K562 (cell line): ENCODE results near the gene GPR176. TPM values are rescaled to one million over a fixed set of nuclear protein-coding genes. Genes with fewer than 3 reads are reported as not detected.

Experiments
- ATAC-seq: fragments of 200-7000 bp; cut with Tn5 transposase; 3 replicates; pipeline ENCODE4 v1.9.1; 2020; ENCODE audit warnings: moderate library complexity
- BruUV-seq: library from RNA; stranded (reverse); fragments of 400-500 nt; replicated peaks from 2 replicates; lab custom pipeline; 2021; lab: Mats Ljungman, UMichigan
- CTCF ChIA-PET: fragments of 300-600 bp; formaldehyde crosslinking; extraction: SDS; loops from one replicate; lab custom pipeline; 2021; ENCODE audit warnings: low intra/inter-chr PET ratio; lab: Yijun Ruan, JAX
- POLR2A ChIA-PET: fragments of 300-600, 350-650 bp; sonication (Branson Sonifier 250); formaldehyde crosslinking; extraction: SDS; loops from one replicate; lab custom pipeline; 2021; ENCODE audit warnings: antibody characterized with exemption, inconsistent platforms; lab: Yijun Ruan, JAX
- DNase-seq, 4 experiments: peaks; one replicate each; pipeline versions ENCODE4 v3.0.0 to v3.0.0-alpha.2; 2011 to 2018; ENCODE audit warnings: low spot score in 3 of 4, mixed read lengths in 3 of 4; ENCODE audit errors: extremely low read depth in 1 of 4
- FAIRE-seq: peaks from 2 replicates; lab custom pipeline; 2011; peaks lifted over from hg19 to GRCh38; lab: Jason Lieb, UNC
- H2AFZ ChIP-seq: 2 replicates; pipeline ENCODE4 v1.6.0; 2011; ENCODE audit warnings: low read depth, low read length, control low read depth, inconsistent platforms
- H3K27ac ChIP-seq: fragments of 200-600 bp; 3 replicates; pipeline ENCODE4 v1.8.0; 2011; ENCODE audit warnings: low read depth, mild to moderate bottlenecking, control low read depth, inconsistent platforms, low read length, moderate library complexity, mixed read lengths; ENCODE audit errors: extremely low read depth
- H3K27me3 ChIP-seq, 2 experiments: fragments of 300-600 bp in 1 of 2; 2 replicates in 1 of 2; 3 replicates in 1 of 2; pipeline versions ENCODE4 v1.6.0 to v1.8.0; 2011; ENCODE audit warnings: inconsistent platforms in 2 of 2, low read length in 2 of 2, mild to moderate bottlenecking in 1 of 2, mixed read lengths in 1 of 2, moderate library complexity in 1 of 2; ENCODE audit not compliant: control insufficient read depth in 2 of 2, insufficient read depth in 2 of 2
- H3K36me3 ChIP-seq: fragments of 300-600 bp; 3 replicates; pipeline ENCODE4 v1.8.0; 2011; ENCODE audit warnings: mild to moderate bottlenecking, low read length, inconsistent platforms; ENCODE audit not compliant: control insufficient read depth, insufficient read depth
- H3K4me1 ChIP-seq, 2 experiments: fragments of 200-600 bp in 1 of 2; replicated peaks in 1 of 2; 2 replicates in 1 of 2; 3 replicates in 1 of 2; pipeline versions ENCODE4 v1.5.1 to v1.8.0; 2011; ENCODE audit warnings: inconsistent platforms in 2 of 2, low read length in 2 of 2, mild to moderate bottlenecking in 1 of 2, mixed read lengths in 1 of 2, moderate library complexity in 1 of 2; ENCODE audit not compliant: control insufficient read depth in 2 of 2, insufficient read depth in 2 of 2
- H3K4me2 ChIP-seq: 2 replicates; pipeline ENCODE4 v1.6.1; 2011; ENCODE audit warnings: low read length, control low read depth, inconsistent platforms, mixed read lengths; ENCODE audit not compliant: insufficient read depth
- H3K4me3 ChIP-seq: fragments of 200-600 bp; sonication (generic), shearing (Covaris generic); 2 replicates; pipeline ENCODE4 v1.5.1; 2016; ENCODE audit warnings: control low read depth, inconsistent platforms
- H3K79me2 ChIP-seq: fragments of 200-600 bp; 3 replicates; pipeline ENCODE4 v1.8.0; 2011; ENCODE audit warnings: low read length, inconsistent platforms; ENCODE audit not compliant: control insufficient read depth, insufficient read depth
- H3K9ac ChIP-seq, 2 experiments: 2 replicates each; pipeline versions ENCODE4 v1.6.0 to v1.6.1; 2011; ENCODE audit warnings: low read depth in 2 of 2, low read length in 2 of 2, control low read depth in 1 of 2, inconsistent platforms in 1 of 2, mild to moderate bottlenecking in 1 of 2, mixed read lengths in 1 of 2; ENCODE audit not compliant: insufficient read depth in 1 of 2
- H3K9me1 ChIP-seq: one replicate; pipeline ENCODE4 v1.6.0; 2011; ENCODE audit warnings: inconsistent platforms, mild to moderate bottlenecking, low read length, moderate library complexity; ENCODE audit not compliant: control insufficient read depth, insufficient read depth
- H3K9me3 ChIP-seq: replicated peaks from 2 replicates; pipeline ENCODE4 v1.5.1; 2011; ENCODE audit warnings: low read depth, low read length, inconsistent platforms; ENCODE audit not compliant: control insufficient read depth, insufficient read depth
- H4K20me1 ChIP-seq: replicated peaks from 2 replicates; pipeline ENCODE4 v1.6.1; 2011; ENCODE audit warnings: low read length, inconsistent platforms, mixed read lengths; ENCODE audit not compliant: control insufficient read depth, insufficient read depth
- ARNT ChIP-seq, 2 experiments: fragments of 450-650 bp; IDR thresholded peaks; 2 replicates each; pipeline ENCODE4 v1.6.1; 2016; ENCODE audit warnings: mild to moderate bottlenecking in 1 of 2
- C11orf30 ChIP-seq: fragments of 450-650 bp; IDR thresholded peaks from 2 replicates; pipeline ENCODE4 v1.6.1; 2016; ENCODE audit warnings: low read depth, mild to moderate bottlenecking
- CBFA2T2 ChIP-seq: fragments of 450-650 bp; conservative IDR thresholded peaks from 2 replicates; pipeline ENCODE4 v1.6.1; 2017; ENCODE audit warnings: mild to moderate bottlenecking
- FOXJ3 ChIP-seq: sonication (generic); formaldehyde crosslinking; IDR thresholded peaks from 2 replicates; pipeline ENCODE4 v1.4.0; 2020; ENCODE audit warnings: mild to moderate bottlenecking, missing genetic modification reagents
- KAT2B ChIP-seq: IDR thresholded peaks from one replicate; pipeline ENCODE4 v1.6.1; 2012; ENCODE audit warnings: low read depth, mild to moderate bottlenecking, control low read depth, inconsistent platforms, low read length, moderate library complexity
- KAT7 ChIP-seq: sonication (generic); formaldehyde crosslinking; IDR thresholded peaks from 2 replicates; pipeline ENCODE4 v1.8.0; 2022; ENCODE audit warnings: missing genetic modification reagents, mild to moderate bottlenecking, borderline replicate concordance
- MAFG ChIP-seq: fragments of 450-650 bp; conservative IDR thresholded peaks from 2 replicates; pipeline ENCODE4 v1.6.1; 2016; ENCODE audit warnings: missing genetic modification characterization, missing compliant biosample characterization
- NFE2 ChIP-seq: IDR thresholded peaks from 2 replicates; pipeline ENCODE4 v1.6.1; 2014; ENCODE audit warnings: antibody characterized with exemption, low read depth
- SMARCA5 ChIP-seq: fragments of 450-650 bp; IDR thresholded peaks from 2 replicates; pipeline ENCODE4 v1.6.1; 2016
- ZNF316 ChIP-seq: fragments of 450-650 bp; IDR thresholded peaks from 2 replicates; pipeline ENCODE4 v1.6.1; 2016
- ZNF431 ChIP-seq: sonication (generic); formaldehyde crosslinking; IDR thresholded peaks from 2 replicates; pipeline ENCODE4 v1.8.0; 2022; ENCODE audit warnings: mild to moderate bottlenecking, missing genetic modification reagents
- WGBS: fragments of 100-300 bp; shearing (Covaris generic); methylation state at CpG from one replicate; pipeline ENCODE4 v1.1.6; 2016; ENCODE audit warnings: low coverage, mixed read lengths; ENCODE audit not compliant: insufficient coverage; ENCODE audit errors: missing lambda C conversion rate; 5-methylcytosine and 5-hydroxymethylcytosine counted together
- in situ Hi-C: fragments of 300-500 bp; cut with MboI; formaldehyde crosslinking; loops from 4 replicates; pipeline ENCODE4 v1.15.0; 2018; ENCODE audit warnings: inconsistent platforms, mixed read lengths
- intact Hi-C: fragments of 100-400 bp; cut with micrococcal nuclease; formaldehyde crosslinking; loops from 2 replicates; pipeline ENCODE4 v1.14.2; 2022
- polyA plus RNA-seq, 8 experiments: library from polyadenylated mRNA; depleted of rRNA in 4 of 8; stranded (reverse) in 5 of 8; unstranded in 3 of 8; fragments of >200 nt; fragmentation: Nextera tagmentation in 2 of 8; fragmentation: Illumina TruSeq in 1 of 8; extraction: Ambion mirVana in 2 of 8; extraction: Trizol in 1 of 8; gene quantifications; 2 replicates each; pipeline versions ENCODE4 v1.2.1 to v1.2.3, GENCODE V29; 2011 to 2014; ENCODE audit warnings: inconsistent platforms in 1 of 8, missing spikeins in 1 of 8
- total RNA-seq, 7 experiments: library from RNA; depleted of rRNA in 6 of 7; stranded (reverse); fragments of >200 nt in 6 of 7; fragmentation: Illumina TruSeq in 2 of 7; extraction: Trizol in 2 of 7; gene quantifications; 2 replicates each; pipeline versions ENCODE4 v1.2.1 to v1.2.3, GENCODE V29; 2011 to 2021; ENCODE audit warnings: low replicate concordance in 1 of 7
- TF ChIP-seq, protein P1 (sequence below): fragments of 450-650 bp; IDR thresholded peaks from 2 replicates; pipeline ENCODE4 v1.6.1; 2016; ENCODE audit warnings: mild to moderate bottlenecking, moderate library complexity

Gene GPR176
- total and polyA plus RNA-seq, 9 of the 15 experiments (the other 6 are each of a cell fraction or from before 2014, with no cell fraction given), result 0.03 to 1.2 (median 0.76) TPM

DNA sequence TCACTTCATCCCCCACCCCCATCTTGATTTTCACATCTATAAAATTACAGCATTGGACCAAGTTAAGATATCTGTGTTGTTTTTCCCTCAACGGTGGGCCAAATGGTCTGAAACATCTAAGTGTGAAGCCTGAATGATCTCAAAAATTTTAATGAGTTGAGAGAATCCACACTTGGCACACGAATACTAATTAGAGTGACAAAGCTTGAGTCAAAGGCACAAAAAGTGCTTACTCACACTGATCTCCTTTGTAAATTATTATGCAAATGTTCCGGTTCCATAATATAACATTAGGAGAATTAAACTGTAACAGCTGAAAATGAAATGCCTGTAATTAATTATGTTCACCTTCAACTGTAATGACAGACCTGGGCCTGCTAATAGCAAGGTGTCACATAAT is 33.6 kb downstream of the GPR176 start:
- no TSS peak for BruUV-seq

More for the DNA sequence above, 33.6 kb downstream of the GPR176 start:
- intact Hi-C loops, result loop anchor here (5.0 kb wide), 1 partner anchor 41 kb away; no protein-coding TSS in a partner anchor
- Histone ChIP-seq H3K4me2 (no peak overlapping the region), H4K20me1 (no peaks in the 10 kb centered on the region), H3K4me1 (peaks cover 0 to 20% of the 10 kb centered on the region in 2 experiments; a peak in 4 of 5 replicates), H2AFZ (no peak overlapping the region), H3K4me3 (no peak overlapping the region), H3K79me2 (no peaks in the 10 kb centered on the region), H3K9me1 (no peaks in the 10 kb centered on the region), H3K27me3 (no peaks in the 10 kb centered on the region), H3K9me3 (no peaks in the 10 kb centered on the region), H3K36me3 (no peaks in the 10 kb centered on the region), H3K27ac (no peak overlapping the region), H3K9ac (no peak overlapping the region)
- DNase-seq (no peak), ATAC-seq (no peak), FAIRE-seq (no peak)
- TF ChIP-seq KAT2B (no peak), NFE2 (peak; percentile 13; the same call in 1 of the 2 replicates), SMARCA5 (no peak), ARNT (IDR thresholded peaks at IDR 0.05) (no peak), C11orf30 (peak; percentile 60; the same call in 1 of the 2 replicates), MAFG (tag) (peak; percentile 69), FOXJ3 (CRISPR knock-in tag) (no peak), KAT7 (CRISPR knock-in tag) (no peak), CBFA2T2 (no peak), ZNF316 (0 out of 2 replicates have a peak, but pooled peaks have one; percentile 44), ZNF431 (CRISPR knock-in tag) (no peak)
- TF ChIP-seq, protein P1, sequence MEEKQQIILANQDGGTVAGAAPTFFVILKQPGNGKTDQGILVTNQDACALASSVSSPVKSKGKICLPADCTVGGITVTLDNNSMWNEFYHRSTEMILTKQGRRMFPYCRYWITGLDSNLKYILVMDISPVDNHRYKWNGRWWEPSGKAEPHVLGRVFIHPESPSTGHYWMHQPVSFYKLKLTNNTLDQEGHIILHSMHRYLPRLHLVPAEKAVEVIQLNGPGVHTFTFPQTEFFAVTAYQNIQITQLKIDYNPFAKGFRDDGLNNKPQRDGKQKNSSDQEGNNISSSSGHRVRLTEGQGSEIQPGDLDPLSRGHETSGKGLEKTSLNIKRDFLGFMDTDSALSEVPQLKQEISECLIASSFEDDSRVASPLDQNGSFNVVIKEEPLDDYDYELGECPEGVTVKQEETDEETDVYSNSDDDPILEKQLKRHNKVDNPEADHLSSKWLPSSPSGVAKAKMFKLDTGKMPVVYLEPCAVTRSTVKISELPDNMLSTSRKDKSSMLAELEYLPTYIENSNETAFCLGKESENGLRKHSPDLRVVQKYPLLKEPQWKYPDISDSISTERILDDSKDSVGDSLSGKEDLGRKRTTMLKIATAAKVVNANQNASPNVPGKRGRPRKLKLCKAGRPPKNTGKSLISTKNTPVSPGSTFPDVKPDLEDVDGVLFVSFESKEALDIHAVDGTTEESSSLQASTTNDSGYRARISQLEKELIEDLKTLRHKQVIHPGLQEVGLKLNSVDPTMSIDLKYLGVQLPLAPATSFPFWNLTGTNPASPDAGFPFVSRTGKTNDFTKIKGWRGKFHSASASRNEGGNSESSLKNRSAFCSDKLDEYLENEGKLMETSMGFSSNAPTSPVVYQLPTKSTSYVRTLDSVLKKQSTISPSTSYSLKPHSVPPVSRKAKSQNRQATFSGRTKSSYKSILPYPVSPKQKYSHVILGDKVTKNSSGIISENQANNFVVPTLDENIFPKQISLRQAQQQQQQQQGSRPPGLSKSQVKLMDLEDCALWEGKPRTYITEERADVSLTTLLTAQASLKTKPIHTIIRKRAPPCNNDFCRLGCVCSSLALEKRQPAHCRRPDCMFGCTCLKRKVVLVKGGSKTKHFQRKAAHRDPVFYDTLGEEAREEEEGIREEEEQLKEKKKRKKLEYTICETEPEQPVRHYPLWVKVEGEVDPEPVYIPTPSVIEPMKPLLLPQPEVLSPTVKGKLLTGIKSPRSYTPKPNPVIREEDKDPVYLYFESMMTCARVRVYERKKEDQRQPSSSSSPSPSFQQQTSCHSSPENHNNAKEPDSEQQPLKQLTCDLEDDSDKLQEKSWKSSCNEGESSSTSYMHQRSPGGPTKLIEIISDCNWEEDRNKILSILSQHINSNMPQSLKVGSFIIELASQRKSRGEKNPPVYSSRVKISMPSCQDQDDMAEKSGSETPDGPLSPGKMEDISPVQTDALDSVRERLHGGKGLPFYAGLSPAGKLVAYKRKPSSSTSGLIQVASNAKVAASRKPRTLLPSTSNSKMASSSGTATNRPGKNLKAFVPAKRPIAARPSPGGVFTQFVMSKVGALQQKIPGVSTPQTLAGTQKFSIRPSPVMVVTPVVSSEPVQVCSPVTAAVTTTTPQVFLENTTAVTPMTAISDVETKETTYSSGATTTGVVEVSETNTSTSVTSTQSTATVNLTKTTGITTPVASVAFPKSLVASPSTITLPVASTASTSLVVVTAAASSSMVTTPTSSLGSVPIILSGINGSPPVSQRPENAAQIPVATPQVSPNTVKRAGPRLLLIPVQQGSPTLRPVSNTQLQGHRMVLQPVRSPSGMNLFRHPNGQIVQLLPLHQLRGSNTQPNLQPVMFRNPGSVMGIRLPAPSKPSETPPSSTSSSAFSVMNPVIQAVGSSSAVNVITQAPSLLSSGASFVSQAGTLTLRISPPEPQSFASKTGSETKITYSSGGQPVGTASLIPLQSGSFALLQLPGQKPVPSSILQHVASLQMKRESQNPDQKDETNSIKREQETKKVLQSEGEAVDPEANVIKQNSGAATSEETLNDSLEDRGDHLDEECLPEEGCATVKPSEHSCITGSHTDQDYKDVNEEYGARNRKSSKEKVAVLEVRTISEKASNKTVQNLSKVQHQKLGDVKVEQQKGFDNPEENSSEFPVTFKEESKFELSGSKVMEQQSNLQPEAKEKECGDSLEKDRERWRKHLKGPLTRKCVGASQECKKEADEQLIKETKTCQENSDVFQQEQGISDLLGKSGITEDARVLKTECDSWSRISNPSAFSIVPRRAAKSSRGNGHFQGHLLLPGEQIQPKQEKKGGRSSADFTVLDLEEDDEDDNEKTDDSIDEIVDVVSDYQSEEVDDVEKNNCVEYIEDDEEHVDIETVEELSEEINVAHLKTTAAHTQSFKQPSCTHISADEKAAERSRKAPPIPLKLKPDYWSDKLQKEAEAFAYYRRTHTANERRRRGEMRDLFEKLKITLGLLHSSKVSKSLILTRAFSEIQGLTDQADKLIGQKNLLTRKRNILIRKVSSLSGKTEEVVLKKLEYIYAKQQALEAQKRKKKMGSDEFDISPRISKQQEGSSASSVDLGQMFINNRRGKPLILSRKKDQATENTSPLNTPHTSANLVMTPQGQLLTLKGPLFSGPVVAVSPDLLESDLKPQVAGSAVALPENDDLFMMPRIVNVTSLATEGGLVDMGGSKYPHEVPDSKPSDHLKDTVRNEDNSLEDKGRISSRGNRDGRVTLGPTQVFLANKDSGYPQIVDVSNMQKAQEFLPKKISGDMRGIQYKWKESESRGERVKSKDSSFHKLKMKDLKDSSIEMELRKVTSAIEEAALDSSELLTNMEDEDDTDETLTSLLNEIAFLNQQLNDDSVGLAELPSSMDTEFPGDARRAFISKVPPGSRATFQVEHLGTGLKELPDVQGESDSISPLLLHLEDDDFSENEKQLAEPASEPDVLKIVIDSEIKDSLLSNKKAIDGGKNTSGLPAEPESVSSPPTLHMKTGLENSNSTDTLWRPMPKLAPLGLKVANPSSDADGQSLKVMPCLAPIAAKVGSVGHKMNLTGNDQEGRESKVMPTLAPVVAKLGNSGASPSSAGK, result no peak
- 14% methylated on average over 3 of the region's 3 CpGs for WGBS
- POLR2A ChIA-PET, result no interaction called here
- in situ Hi-C loops, result no loop called here
- CTCF ChIA-PET, result no interaction called here
